PC-9 (cell line): ENCODE results near the gene ATP2C1. TPM values are rescaled to one million over a fixed set of nuclear protein-coding genes. Genes with fewer than 3 reads are reported as not detected.

Source experiments
- BruUV-seq: library from RNA; stranded (reverse); fragments of 400-500 nt; replicated peaks from 2 replicates; lab custom pipeline; 2021; lab: Mats Ljungman, UMichigan
- CTCF ChIA-PET: fragments of 300-600 bp; sonication (Branson Sonifier 250); formaldehyde crosslinking; loops from one replicate; lab custom pipeline; 2022; ENCODE audit warnings: antibody characterized with exemption; lab: Charles Lee
- POLR2A ChIA-PET: fragments of 300-600 bp; sonication (Branson Sonifier 250); formaldehyde crosslinking; loops from one replicate; lab custom pipeline; 2022; ENCODE audit warnings: antibody characterized with exemption; ENCODE audit not compliant: unreplicated experiment; lab: Charles Lee
- DNase-seq, 2 experiments: peaks; one replicate each; pipeline versions ENCODE4 v3.0.0 to v3.0.0-alpha.2; 2015 to 2022; ENCODE audit warnings: mixed read lengths in 1 of 2
- H2AFZ ChIP-seq: fragments of 200-600 bp; sonication (generic); 2 replicates; pipeline ENCODE4 v1.8.1; 2017; ENCODE audit warnings: antibody characterized with exemption
- H3F3A ChIP-seq: fragments of 200-600 bp; sonication (generic); 2 replicates; pipeline ENCODE4 v1.8.1; 2017; ENCODE audit warnings: antibody characterized with exemption, mild to moderate bottlenecking, low read depth; ENCODE audit not compliant: insufficient read depth
- H3K27ac ChIP-seq: fragments of 200-600 bp; sonication (generic); 2 replicates; pipeline ENCODE4 v1.6.1; 2016; ENCODE audit warnings: mixed run types
- H3K27me3 ChIP-seq: fragments of 200-600 bp; sonication (generic); 2 replicates; pipeline ENCODE4 v1.6.1; 2016; ENCODE audit warnings: low read depth, mixed run types; ENCODE audit not compliant: insufficient read depth
- H3K36me3 ChIP-seq: fragments of 200-600 bp; sonication (generic); 2 replicates; pipeline ENCODE4 v1.6.1; 2016; ENCODE audit warnings: low read depth, mixed run types
- H3K4me1 ChIP-seq: fragments of 200-600 bp; sonication (generic); replicated peaks from 2 replicates; pipeline ENCODE4 v1.6.1; 2016; ENCODE audit warnings: mixed run types; ENCODE audit not compliant: insufficient read depth
- H3K4me2 ChIP-seq: fragments of 200-600 bp; sonication (generic); 2 replicates; pipeline ENCODE4 v1.6.1; 2017; ENCODE audit warnings: mixed run types
- H3K4me3 ChIP-seq: fragments of 200-600 bp; sonication (generic); 2 replicates; pipeline ENCODE4 v1.6.1; 2016; ENCODE audit warnings: mixed run types
- H3K79me2 ChIP-seq: fragments of 200-600 bp; sonication (generic); 2 replicates; pipeline ENCODE4 v1.6.1; 2017; ENCODE audit warnings: low read depth, mixed run types
- H3K9me2 ChIP-seq: fragments of 200-600 bp; sonication (generic); 2 replicates; pipeline ENCODE4 v1.8.1; 2017; ENCODE audit warnings: mild to moderate bottlenecking; ENCODE audit not compliant: insufficient read depth
- H3K9me3 ChIP-seq: fragments of 200-600 bp; sonication (generic); 2 replicates; pipeline ENCODE4 v1.8.1; 2016; ENCODE audit warnings: low read depth; ENCODE audit not compliant: insufficient read depth
- H4K20me1 ChIP-seq: fragments of 200-600 bp; sonication (generic); 2 replicates; pipeline ENCODE4 v1.8.1; 2017; ENCODE audit not compliant: insufficient read depth
- CTCF ChIP-seq: fragments of 200-600 bp; sonication (generic); conservative IDR thresholded peaks from 2 replicates; pipeline ENCODE4 v1.6.1; 2017; ENCODE audit warnings: mixed run types, antibody characterized with exemption, mild to moderate bottlenecking, moderate library complexity
- EZH2 ChIP-seq: fragments of 200-600 bp; sonication (generic); IDR thresholded peaks from 2 replicates; pipeline ENCODE4 v1.8.0; 2017; ENCODE audit warnings: antibody characterized with exemption, low read depth
- intact Hi-C: fragments of 100-400 bp; cut with micrococcal nuclease; formaldehyde crosslinking; loops from one replicate; pipeline ENCODE4 v1.10.0; 2022; ENCODE audit not compliant: unreplicated experiment
- total RNA-seq: library from RNA; stranded (reverse); gene quantifications from 2 replicates; pipeline ENCODE4 v1.2.3, GENCODE V29; 2021

Gene ATP2C1
- total RNA-seq, 1 experiment from 2014 or later = 101 TPM

- H3K4me3 ChIP-seq = no peak overlapping the region
- POLR2A ChIA-PET = no interaction called here
- no peaks in the 10 kb centered on the region for H3K27me3 ChIP-seq
- no peak for TF ChIP-seq EZH2
- H2AFZ ChIP-seq = no peak overlapping the region
- BruUV-seq = no TSS peak
- no peak overlapping the region for H3K27ac ChIP-seq
- no peak overlapping the region for H3K4me2 ChIP-seq
- intact Hi-C loops = loop anchor here (10.0 kb wide), 2 partner anchors 315 to 745 kb away; no protein-coding TSS in a partner anchor
- peaks cover 3% of the 10 kb centered on the region for H3K4me1 ChIP-seq
- no peak for DNase-seq
- H3K9me3 ChIP-seq = no peaks in the 10 kb centered on the region
- H3K36me3 ChIP-seq = peaks cover 3% of the 10 kb centered on the region; the same call in 1 of the 2 replicates
- no peaks in the 10 kb centered on the region for H3F3A ChIP-seq
- CTCF ChIA-PET = no interaction called here
- H3K79me2 ChIP-seq = no peaks in the 10 kb centered on the region
- H4K20me1 ChIP-seq = no peaks in the 10 kb centered on the region
- H3K9me2 ChIP-seq = no peaks in the 10 kb centered on the region
Measured at GRCh38 chr3:131020122-131020693, 126.3 kb downstream of the ATP2C1 start.

- intact Hi-C loops = loop anchor here (5.0 to 10.0 kb wide), 3 partner anchors 278 to 751 kb away; partner anchors contain the start of gene PIK3R4
- no peak overlapping the region for H3K27ac ChIP-seq
- TF ChIP-seq EZH2 (no peak), CTCF (no peak)
Measured at GRCh38 chr3:131025539-131025938, 131.7 kb downstream of the ATP2C1 start.

GRCh38 chr3:131026321-131027151 lies 132.7 kb downstream of the ATP2C1 start, which contains the start of the genes ASTE1 and NEK11:
Gene ASTE1 (minus strand): TSS chr3:131026825. CDS start chr3:131025306, 1,519 bp downstream.
Gene NEK11 (plus strand): TSS chr3:131026877. CDS start chr3:131029709, 2,832 bp downstream.
- BruUV-seq = TSS peak; percentile 70
- ChIA-PET CTCF (no interaction called here), POLR2A (interaction anchor here (0.6 kb wide), 2 partner anchors 176 to 1399 kb away, joined by 3 to 4 read pairs; no protein-coding TSS in a partner anchor)
- Histone ChIP-seq H3K36me3 (no peaks in the 10 kb centered on the region), H2AFZ (peak within 1 kb of the TSS; percentile 93), H3K27ac (peak within 1 kb of the TSS; percentile 45), H3K79me2 (0 out of 2 replicates have a peak, but pooled peaks cover 5% of the 10 kb centered on the region), H3K9me3 (no peaks in the 10 kb centered on the region), H3F3A (no peaks in the 10 kb centered on the region), H3K27me3 (no peaks in the 10 kb centered on the region), H3K4me2 (peak within 1 kb of the TSS; percentile 86), H3K4me1 (peaks cover 18% of the 10 kb centered on the region), H3K9me2 (no peaks in the 10 kb centered on the region), H4K20me1 (no peaks in the 10 kb centered on the region), H3K4me3 (peak within 1 kb of the TSS; percentile 64)
- intact Hi-C loops = loop anchor here (2.0 to 10.0 kb wide), 4 partner anchors 279 to 752 kb away; partner anchors contain the start of gene PIK3R4
- TF ChIP-seq CTCF = no peak
- no peak for TF ChIP-seq EZH2
- peak; percentile 77 to 92 for DNase-seq

More at GRCh38 chr3:131025539-131025938, 131.7 kb downstream of the ATP2C1 start:
- Histone ChIP-seq H3K79me2 (0 out of 2 replicates have a peak, but pooled peaks cover 5% of the 10 kb centered on the region), H3K36me3 (no peaks in the 10 kb centered on the region), H3K9me2 (no peaks in the 10 kb centered on the region), H3K9me3 (no peaks in the 10 kb centered on the region), H4K20me1 (no peaks in the 10 kb centered on the region), H3K4me3 (peak overlapping the region; percentile 64), H3K27me3 (no peaks in the 10 kb centered on the region), H3F3A (no peaks in the 10 kb centered on the region), H2AFZ (peak overlapping the region; percentile 93; the same call in 1 of the 2 replicates), H3K4me1 (peaks cover 18% of the 10 kb centered on the region), H3K4me2 (peak overlapping the region; percentile 86)
- no peak for DNase-seq
- POLR2A ChIA-PET = no interaction called here
- CTCF ChIA-PET = interaction anchor here (0.6 kb wide), 1 partner anchor 30 kb away, joined by 4 read pairs; no protein-coding TSS in a partner anchor
- no TSS peak for BruUV-seq
